RPMI8226 (cell line): ENCODE measurements around the gene SLC1A5.
"Not testable (repeated sequence)": the region's sequence is repeated elsewhere in the genome, so short reads cannot be mapped to it uniquely, and the experiment has no call there.

Source experiments
- DNase-seq: peaks from one replicate; pipeline ENCODE4 v3.0.0-alpha.2; 2015

The SLC1A5 gene

GRCh38 chr19:46788262-46788967 is at the start of gene SLC1A5:
SLC1A5 (minus strand) TSS chr19:46788594; CDS start chr19:46787965, 629 bp downstream.
- DNase-seq, result peak; percentile 95

GRCh38 chr19:46838160-46838559 is 49.8 kb upstream of the SLC1A5 start:
- DNase-seq, result no peak

- no peak for DNase-seq
Observed at GRCh38 chr19:46834984-46835383, 46.6 kb upstream of the SLC1A5 start.

GRCh38 chr19:46834121-46834520 is 45.7 kb upstream of the SLC1A5 start:
- no peak for DNase-seq

GRCh38 chr19:46830864-46831263 is 42.5 kb upstream of the SLC1A5 start:
- no peak for DNase-seq

GRCh38 chr19:46828484-46828883 is 40.1 kb upstream of the SLC1A5 start:
- DNase-seq, result no peak

- no peak for DNase-seq
Observed at GRCh38 chr19:46825731-46826055, 37.3 kb upstream of the SLC1A5 start.

GRCh38 chr19:46824890-46825730 is 36.7 kb upstream of the SLC1A5 start:
- no peak for DNase-seq

- no peak for DNase-seq
Observed at GRCh38 chr19:46823049-46823448, 34.7 kb upstream of the SLC1A5 start.

GRCh38 chr19:46822410-46822787 is 34.0 kb upstream of the SLC1A5 start:
- DNase-seq, result not testable (repeated sequence)

- DNase-seq, result no peak
Observed at GRCh38 chr19:46821512-46822409, 33.4 kb upstream of the SLC1A5 start.

GRCh38 chr19:46818812-46819211 is 30.4 kb upstream of the SLC1A5 start:
- peak; percentile 9 for DNase-seq

- DNase-seq, result no peak
Observed at GRCh38 chr19:46815833-46816627, 27.6 kb upstream of the SLC1A5 start.

GRCh38 chr19:46813839-46814358 is 25.5 kb upstream of the SLC1A5 start:
- DNase-seq, result no peak

GRCh38 chr19:46812977-46813838 is 24.8 kb upstream of the SLC1A5 start:
- DNase-seq, result no peak

- DNase-seq, result no peak
Observed at GRCh38 chr19:46809534-46810272, 21.3 kb upstream of the SLC1A5 start.

GRCh38 chr19:46806656-46807055 is 18.3 kb upstream of the SLC1A5 start:
- DNase-seq, result no peak

- DNase-seq, result not testable (repeated sequence)
Observed at GRCh38 chr19:46804432-46804831, 16.0 kb upstream of the SLC1A5 start.

- DNase-seq, result no peak
Observed at GRCh38 chr19:46803555-46803954, 15.2 kb upstream of the SLC1A5 start.

GRCh38 chr19:46802152-46802551 is 13.8 kb upstream of the SLC1A5 start:
- DNase-seq, result no peak
